NCI-H524 treated with DMSO at 0.1 percent for 48 hours (cell line): Measurements from ENCODE around the gene PRKCB.

ENCODE experiments used
- DNase-seq: peaks from one replicate; lab custom pipeline; 2025; lab: John Stamatoyannopoulos, UW

Gene PRKCB

DNA sequence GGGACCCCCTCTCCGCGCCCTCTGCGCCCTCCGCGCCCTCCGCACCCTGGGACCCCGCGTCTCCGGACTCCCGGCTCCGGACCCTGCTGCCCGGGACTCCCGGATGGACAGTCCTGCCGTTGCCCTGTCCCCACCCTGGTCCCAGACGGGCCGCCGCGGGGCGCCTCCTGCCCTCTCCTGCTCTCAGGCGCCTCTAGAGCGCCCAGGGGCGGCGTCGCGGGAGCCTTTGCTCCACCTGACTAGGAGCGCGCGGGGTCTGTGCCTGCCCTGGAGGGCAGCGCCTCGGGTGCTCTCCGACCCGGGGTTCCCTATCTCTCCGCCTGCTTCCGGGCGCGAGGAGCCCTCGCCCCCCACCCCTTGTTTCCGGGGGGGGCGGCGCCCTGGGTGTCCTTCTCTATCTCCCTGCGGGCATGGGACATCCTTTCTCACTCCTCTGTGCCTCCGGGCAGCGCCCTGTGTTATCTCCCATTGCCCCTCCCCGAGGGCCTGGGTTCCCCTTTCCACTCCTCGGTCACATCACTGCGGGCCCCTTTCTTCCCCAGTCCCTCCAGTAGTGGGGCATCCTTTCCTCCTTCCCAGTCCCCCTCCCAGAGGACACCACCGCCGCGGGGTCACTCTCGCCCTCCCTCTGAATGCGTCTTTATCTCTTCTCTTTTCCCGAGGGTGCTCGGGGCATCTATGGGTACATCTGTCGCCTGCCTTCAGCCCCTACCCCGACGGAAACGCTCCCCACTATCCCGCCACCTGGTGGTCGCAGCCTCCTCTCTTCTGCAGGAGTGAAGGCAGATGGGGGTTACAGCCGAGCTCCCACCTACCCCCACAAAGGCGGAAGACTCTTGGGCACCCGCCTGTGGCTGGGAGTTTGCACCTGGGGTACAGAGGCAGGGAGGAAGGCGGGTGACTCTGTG is 875 bp downstream of the PRKCB start:
- no peak for DNase-seq

GRCh38 chr16:23837553-23838308 is 1.9 kb downstream of the PRKCB start:
- no peak for DNase-seq

- DNase-seq: no peak
Observed at GRCh38 chr16:23838485-23839142, 2.8 kb downstream of the PRKCB start.

DNA sequence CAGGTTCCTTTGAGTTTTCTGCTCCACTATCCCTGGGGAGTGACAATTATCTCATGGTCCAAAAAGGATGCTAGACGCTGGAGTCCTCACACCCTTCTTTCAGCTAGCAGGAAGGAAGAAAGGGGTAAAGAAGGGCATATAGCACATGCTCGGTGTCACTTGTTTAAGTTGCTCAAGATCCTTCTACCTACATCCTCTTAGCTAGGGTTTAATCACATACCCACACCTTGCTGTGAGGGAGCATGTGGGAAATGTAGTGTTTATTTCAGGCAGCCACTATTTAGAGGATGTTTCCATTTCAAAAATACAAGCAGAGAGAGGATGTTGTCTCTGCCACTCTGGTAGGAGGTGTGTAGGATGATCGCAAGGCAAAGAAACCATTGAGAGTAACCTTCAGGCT is 4.5 kb downstream of the PRKCB start:
- no peak for DNase-seq

DNA sequence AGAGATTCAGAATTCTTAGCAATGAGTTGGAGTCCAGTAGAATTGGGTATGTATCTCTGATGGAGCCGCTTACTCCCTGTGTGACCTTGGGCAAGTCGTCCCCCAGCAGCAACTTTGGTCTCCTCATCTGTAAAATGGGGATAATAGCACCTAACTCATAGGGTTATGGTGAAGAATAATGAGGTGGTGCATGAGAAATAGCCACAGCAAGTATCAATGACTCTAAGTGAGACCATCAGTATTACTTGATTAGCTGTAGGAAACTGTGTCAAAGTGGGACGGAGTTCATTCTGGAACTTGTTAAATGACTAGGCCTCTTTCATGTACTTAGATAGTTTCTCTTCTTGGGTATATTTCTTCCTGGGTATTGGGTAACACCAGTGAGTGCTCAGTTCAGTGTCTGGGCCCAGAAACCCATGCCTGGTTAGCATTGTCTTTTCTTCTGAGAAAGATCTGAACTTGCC is 6.4 kb downstream of the PRKCB start:
- DNase-seq: no peak

DNA sequence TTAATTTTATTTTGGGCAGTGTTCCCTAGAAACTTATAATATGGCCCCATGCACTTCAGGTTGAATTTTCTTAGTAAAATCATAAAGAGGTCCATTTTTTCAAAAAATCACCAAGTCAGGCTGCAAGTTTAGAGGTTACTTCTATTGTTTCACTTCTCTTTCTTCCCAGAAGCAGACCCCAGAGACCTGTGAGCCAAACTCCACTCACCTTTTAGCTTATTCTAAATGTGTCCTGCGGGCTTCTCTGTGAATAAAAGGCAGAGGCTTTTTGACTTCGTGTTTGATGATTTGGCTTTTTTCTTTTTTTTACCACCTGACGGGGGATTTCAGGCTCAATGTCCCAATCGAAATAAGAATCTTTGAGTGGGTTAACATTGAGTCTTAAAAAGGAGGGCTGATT is 7.4 kb downstream of the PRKCB start:
- DNase-seq: no peak

DNA sequence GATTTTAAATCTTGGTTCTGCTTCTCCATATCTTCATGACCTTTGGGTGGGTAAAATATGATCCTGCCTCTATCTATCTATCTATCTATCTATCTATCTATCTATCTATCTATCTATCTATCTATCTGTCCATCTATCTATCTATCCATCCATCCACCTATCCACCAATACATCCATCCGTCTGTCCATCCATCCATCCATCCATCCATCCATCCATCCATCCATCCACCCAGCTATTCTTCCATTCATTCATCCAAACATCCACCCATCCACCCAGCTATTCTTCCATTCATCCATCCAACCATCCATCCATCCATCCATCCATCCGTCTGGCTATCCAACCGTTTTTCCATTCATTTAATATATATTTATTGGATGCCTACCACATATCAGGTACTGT is 11.5 kb downstream of the PRKCB start:
- DNase-seq: no peak

DNA sequence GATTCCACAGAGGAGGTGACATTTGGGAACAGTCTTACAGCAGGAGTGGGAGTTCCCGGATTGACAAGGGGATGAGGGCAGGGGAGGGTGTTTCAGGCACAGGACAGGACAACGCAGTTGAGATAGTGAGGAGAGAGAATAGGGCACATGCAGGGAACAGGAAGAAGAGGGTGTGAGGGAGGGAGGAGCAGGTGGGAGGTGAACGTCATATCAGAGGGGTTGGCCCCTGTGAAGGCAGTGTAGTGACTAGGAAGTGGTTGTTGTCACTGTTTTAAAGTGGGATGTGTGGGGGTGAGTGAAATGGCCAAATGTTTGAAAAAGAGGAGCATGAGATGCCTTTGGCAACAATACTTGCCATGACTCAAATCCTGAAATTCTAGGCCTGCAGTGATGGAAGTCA is 12.2 kb downstream of the PRKCB start:
- no peak for DNase-seq

DNA sequence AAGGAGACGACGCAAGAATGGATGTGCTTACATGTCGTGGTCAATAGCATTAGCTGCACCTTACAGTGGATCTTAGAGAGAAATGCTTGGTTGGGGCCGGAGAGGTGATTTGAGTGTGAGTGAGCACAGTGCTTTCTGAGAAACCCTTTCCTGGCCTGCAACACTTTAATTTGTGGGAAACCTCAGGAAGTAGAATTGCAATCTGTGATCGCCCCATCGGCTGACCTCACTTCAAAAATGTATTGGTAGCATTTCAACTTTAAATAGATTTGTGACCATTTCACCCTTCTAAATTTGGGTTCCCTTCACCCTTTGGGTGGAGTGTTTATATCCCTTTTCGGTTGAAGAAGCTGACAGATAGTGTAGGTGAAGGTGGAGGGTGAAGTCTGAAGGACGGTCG is 13.2 kb downstream of the PRKCB start:
- DNase-seq: no peak

DNA sequence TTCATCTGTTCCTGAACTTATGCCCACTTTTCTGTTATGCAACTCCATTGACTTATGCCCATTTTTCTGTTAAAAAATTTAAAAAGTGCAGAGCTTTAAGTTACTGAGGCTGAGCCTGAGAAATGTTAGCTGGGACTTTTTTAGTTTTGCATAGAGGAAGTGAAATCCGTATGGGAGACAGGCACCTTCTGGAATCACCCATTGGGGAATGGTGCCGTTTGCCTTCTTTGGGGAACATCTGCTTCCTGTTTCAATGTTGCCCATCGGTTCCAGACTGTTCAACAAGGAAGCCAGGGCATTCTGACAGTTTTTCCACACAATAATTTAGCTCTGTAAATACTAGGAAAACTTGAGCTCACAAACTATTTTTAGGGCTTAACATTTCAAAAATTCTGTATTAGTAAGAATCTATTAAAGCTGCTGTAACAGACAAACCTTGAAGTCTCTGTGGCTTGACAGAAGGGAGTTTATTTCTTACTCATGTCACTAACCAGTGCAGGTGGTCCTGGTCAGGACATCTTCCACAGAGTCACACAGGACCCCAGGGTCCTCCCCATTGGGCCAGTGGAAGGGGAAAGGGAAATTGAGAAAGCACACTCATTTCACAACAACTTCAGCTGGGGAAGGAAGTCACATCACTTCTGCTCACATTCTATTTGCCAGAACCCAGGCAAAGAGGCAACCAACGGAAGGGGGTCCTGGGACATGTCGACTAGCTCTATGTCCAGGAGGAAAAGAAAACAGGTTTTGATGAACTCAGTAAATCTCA is 17.2 kb downstream of the PRKCB start:
- DNase-seq: no peak

DNA sequence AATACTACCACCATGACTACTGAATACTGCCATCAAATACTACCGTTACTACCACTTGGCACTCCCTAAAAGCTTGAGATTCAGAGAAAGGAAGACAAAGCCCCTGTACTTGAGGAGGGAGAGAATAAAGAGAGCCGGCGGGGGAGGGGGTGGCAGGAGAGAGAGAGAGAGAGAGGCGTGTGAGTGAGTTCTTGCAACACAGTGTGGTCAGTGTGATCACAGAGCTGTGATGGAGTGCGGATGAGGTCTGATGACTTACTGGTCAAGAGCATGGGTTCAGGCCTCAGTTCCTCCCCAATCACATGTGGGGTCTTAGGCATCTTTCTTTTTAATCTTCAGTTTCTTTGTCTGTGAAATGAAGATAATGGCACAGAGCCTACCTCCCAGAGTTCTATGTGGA is 19.2 kb downstream of the PRKCB start:
- no peak for DNase-seq

DNA sequence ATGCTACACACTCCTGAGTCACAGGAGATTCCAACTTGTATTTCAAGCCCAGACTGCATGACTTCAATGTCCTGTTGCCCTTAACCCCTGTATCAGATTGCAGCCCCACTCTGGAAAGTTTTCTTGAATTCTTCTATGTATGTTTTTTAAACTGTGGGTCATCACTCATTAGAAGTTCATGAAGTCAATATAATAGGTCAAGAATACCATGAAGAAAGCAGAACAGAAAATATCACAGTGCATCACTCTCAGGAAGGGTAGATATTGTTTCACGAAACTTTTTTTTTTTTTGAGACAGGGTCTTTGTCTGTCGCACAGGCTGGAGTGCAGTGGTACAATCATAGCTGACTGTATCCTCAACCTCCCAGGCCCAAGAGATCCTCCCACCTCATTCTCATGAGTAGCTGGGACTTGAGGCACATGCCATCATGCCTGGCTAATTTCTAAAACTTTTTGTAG is 20.5 kb downstream of the PRKCB start:
- DNase-seq: no peak

DNA sequence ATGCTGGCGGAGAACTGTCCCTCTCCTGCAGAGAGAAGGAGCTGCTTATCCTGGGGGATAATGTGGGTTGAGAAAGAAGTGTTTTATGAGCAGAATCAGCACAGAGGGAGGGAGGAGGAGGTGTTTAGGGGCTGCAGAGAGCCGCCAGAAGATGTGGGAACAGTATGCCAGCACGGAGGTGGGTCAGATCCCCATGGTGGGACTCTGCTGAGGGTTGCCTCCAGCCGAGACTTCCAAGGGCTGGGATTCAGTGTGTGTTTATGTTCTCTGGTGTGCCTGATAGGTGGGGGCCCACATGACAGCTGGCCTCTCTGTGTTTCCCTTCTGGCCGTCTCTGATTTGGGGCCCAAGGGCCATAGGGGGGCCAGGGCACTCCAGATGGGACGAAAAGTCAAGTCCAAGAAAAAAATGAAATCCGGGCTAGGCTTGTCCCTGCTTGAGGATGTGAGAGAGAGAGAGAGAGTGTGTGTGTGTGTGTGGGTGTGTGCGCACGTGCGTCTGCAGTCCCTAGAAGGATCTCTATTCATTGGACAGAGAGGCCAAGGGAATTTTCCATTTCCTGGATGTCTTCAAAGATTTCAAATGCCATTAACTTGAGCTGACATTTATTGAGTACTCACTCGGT is 21.6 kb downstream of the PRKCB start:
- no peak for DNase-seq

GRCh38 chr16:23857881-23858269 is 22.1 kb downstream of the PRKCB start:
- no peak for DNase-seq

GRCh38 chr16:23858542-23858941 is 22.8 kb downstream of the PRKCB start:
- no peak for DNase-seq

DNA sequence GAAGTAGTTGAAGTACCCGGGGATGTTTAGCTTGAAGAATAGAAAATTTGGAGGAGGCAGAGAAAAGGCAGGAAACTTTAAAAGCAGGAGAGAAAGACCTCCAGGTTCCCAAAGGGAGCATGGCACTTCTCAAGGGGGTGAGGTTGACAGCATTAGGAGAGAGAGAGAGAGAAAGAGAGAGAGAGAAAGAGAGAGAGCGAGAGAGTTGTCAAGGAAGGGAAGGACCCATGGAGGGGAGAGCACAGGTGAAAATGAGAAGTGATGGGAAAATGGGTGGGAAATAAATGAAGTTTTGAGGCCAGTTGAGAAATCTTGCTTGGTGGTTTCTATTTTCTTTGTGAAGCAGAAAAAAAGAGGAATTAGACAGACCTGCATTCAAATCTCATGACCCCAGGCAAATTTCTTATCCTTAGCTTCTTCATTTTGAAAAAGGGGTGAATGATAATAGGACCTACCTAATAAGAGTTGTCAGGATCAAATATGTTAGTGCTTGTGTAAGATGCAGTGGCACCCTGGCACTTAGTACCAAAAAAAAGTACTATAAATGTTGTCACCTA is 24.0 kb downstream of the PRKCB start:
- no peak for DNase-seq

- no peak for DNase-seq
Observed at GRCh38 chr16:23861874-23862273, 26.1 kb downstream of the PRKCB start.

GRCh38 chr16:23862556-23862955 is 26.8 kb downstream of the PRKCB start:
- DNase-seq: no peak

DNA sequence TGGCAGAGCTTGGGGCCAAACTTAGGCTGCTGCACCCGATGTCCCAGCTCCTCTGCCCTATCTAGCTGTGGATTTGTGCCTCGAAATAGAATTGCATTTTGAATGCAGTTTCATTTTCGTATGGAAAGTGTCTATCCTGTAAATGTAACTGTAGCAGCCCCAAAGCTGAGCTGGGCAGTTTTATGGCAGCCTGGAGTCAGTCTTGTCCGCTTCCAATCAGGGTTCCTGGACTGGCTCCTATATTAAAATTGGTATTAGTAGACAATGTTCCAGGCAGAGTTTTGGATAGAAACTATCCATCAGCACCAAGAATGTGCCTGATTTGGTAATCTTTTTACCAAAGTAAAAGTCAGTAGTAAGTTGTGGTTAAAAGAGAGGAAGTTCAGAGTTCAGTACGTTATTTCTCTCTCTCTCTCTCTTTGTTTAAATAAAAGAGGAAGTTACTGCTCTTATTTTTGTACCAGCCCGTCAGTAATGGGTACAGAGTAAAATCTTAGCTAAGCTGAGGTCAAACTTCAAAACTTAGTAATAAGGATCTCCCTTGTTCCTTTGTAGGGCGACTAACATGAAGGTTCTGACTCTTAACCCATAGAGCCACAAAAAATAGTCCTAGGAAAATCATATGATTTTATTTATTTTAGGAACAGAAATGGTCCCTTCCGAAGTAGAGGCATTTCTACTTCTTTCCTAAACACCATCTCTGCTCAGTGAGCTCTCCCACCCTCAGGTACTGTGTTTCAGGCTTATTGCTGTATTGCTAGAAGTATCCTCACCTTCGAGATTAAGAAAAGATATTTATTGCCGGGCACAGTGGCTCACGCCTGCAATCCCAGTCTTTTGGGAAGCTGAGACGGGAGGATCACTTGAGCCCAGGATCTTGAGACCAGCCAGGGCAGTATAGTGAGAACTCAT is 28.0 kb downstream of the PRKCB start:
- DNase-seq: no peak

- no peak for DNase-seq
Observed at GRCh38 chr16:23865853-23866252, 30.1 kb downstream of the PRKCB start.
